Tibial artery (tissue), 4 donors: ENCODE measurements around the gene ABCB1.

ENCODE experiments used
- DNase-seq, 2 donors: peaks; one replicate each; pipeline ENCODE4 v3.0.0-alpha.2; 2019
- H3K27ac ChIP-seq, 2 donors: fragments of 200-600 bp; sonication (generic) in 1 of 2; 1 replicate in 1 of 2; 2 replicates in 1 of 2; pipeline ENCODE4 v1.5.1; 2018 to 2019; ENCODE audit warnings: mild to moderate bottlenecking in 1 of 2
- H3K27me3 ChIP-seq, 2 donors: fragments of 200-600 bp; sonication (generic) in 1 of 2; one replicate each; pipeline versions ENCODE4 v1.5.1 to v1.6.0; 2016 to 2019
- H3K36me3 ChIP-seq, 3 donors: fragments of 200-600 bp; sonication (generic) in 2 of 3; one replicate each; pipeline ENCODE4 v1.5.1; 2016 to 2019; ENCODE audit warnings: mild to moderate bottlenecking in 2 of 3
- H3K4me1 ChIP-seq, 4 donors: fragments of 200-600 bp; sonication (generic) in 2 of 4; 1 replicate in 3 of 4; 2 replicates in 1 of 4; pipeline ENCODE4 v1.5.1; 2016 to 2019
- H3K4me3 ChIP-seq, 2 donors: fragments of 200-600 bp; sonication (generic) in 1 of 2; 1 replicate in 1 of 2; 2 replicates in 1 of 2; pipeline ENCODE4 v1.5.1; 2018 to 2019; ENCODE audit warnings: mild to moderate bottlenecking in 2 of 2
- H3K9me3 ChIP-seq, 3 donors: fragments of 200-600 bp; sonication (generic) in 1 of 3; one replicate each; pipeline ENCODE4 v1.5.1; 2016 to 2019
- CTCF ChIP-seq, 2 experiments: fragments of 200-600 bp in 1 of 2; fragments of 450-650 bp in 1 of 2; IDR thresholded peaks; one replicate each; pipeline ENCODE4 v1.5.1; 2017 to 2019; ENCODE audit warnings: antibody characterized with exemption in 2 of 2, mild to moderate bottlenecking in 1 of 2, moderate library complexity in 1 of 2
- intact Hi-C: fragments of 100-400 bp; cut with DNase I; formaldehyde crosslinking; loops from one replicate; pipeline ENCODE4 v1.15.0; 2023; ENCODE audit warnings: low total_unique reads

Gene ABCB1

DNA sequence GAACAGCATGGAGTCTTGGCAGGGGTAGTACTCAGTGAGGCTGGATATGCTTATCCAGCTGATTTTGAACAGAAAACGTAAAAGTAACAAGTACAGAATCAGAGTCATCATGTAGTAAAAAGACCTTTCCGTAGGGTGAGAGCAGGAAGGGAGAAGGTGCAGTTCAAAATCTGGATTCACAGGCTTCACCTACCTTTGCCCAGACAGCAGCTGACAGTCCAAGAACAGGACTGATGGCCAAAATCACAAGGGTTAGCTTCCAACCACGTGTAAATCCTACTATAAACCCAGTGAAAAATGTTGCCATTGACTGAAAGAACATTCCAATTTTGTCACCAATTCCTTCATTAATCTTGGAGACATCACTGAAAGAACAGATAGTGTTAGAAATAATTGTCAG is 34.8 kb downstream of the ABCB1 start:
- TF ChIP-seq CTCF (IDR thresholded peaks at IDR 0.05): no peak

GRCh38 chr7:87564296-87564963 is 36.3 kb downstream of the ABCB1 start:
- Histone ChIP-seq H3K9me3 (no peaks in the 10 kb centered on the region), H3K36me3 (no peaks in the 10 kb centered on the region), H3K27me3 (no peaks in the 10 kb centered on the region), H3K27ac (no peak overlapping the region), H3K4me1 (no peaks in the 10 kb centered on the region), H3K4me3 (no peak overlapping the region)
- intact Hi-C loops: no loop called here
- DNase-seq: no peak
- TF ChIP-seq CTCF (IDR thresholded peaks at IDR 0.05): no peak

More for the DNA sequence above, 34.8 kb downstream of the ABCB1 start:
- no peak for DNase-seq
- intact Hi-C loops: no loop called here
- Histone ChIP-seq H3K27ac (no peak overlapping the region), H3K9me3 (no peaks in the 10 kb centered on the region), H3K36me3 (no peaks in the 10 kb centered on the region), H3K4me3 (no peak overlapping the region), H3K4me1 (no peaks in the 10 kb centered on the region), H3K27me3 (no peaks in the 10 kb centered on the region)

DNA sequence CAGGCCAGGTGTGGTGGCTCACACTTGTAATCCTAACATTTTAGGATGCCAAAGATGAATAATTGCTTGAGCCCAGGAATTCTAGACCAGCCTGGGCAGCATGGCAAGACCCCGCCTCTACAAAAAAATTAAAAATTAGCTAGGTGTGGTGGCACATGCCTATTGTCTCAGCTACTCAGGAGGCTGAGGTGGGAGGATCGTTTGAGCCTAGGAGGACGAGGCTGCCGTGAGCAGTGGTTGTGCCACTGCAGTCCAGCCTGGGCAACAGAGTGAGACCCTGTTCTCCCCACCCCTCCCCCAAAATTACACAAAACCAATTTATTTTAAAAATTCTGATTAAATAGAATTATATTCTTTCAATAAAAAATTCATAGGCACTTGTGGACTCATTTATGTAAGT is 39.0 kb downstream of the ABCB1 start:
- Histone ChIP-seq H3K27ac (no peak overlapping the region), H3K4me3 (no peak overlapping the region), H3K4me1 (no peaks in the 10 kb centered on the region), H3K36me3 (no peaks in the 10 kb centered on the region), H3K9me3 (no peaks in the 10 kb centered on the region), H3K27me3 (no peaks in the 10 kb centered on the region)
- TF ChIP-seq CTCF (IDR thresholded peaks at IDR 0.05): no peak
- intact Hi-C loops: no loop called here
- DNase-seq: no peak

- Histone ChIP-seq H3K36me3 (no peaks in the 10 kb centered on the region), H3K9me3 (no peaks in the 10 kb centered on the region), H3K4me3 (no peak overlapping the region), H3K27me3 (no peaks in the 10 kb centered on the region), H3K27ac (no peak overlapping the region), H3K4me1 (no peaks in the 10 kb centered on the region)
- intact Hi-C loops: no loop called here
- TF ChIP-seq CTCF (IDR thresholded peaks at IDR 0.05): no peak
- DNase-seq: no peak
Measured at GRCh38 chr7:87561102-87561501, 39.6 kb downstream of the ABCB1 start.

GRCh38 chr7:87552351-87552900 is 48.3 kb downstream of the ABCB1 start:
- H3K36me3 ChIP-seq: no peaks in the 10 kb centered on the region
- DNase-seq: no peak
- H3K9me3 ChIP-seq: no peaks in the 10 kb centered on the region
- intact Hi-C loops: no loop called here
- no peak overlapping the region for H3K27ac ChIP-seq
- no peak overlapping the region for H3K4me3 ChIP-seq
- no peaks in the 10 kb centered on the region for H3K4me1 ChIP-seq
- no peaks in the 10 kb centered on the region for H3K27me3 ChIP-seq
- TF ChIP-seq CTCF (IDR thresholded peaks at IDR 0.05): no peak
